Ovary (tissue), 3 donors: ENCODE results near the gene SDC4.

Experiments used
- CTCF ChIP-seq, 3 donors: fragments of 450-650 bp in 2 of 3; fragments of 200-600 bp in 1 of 3; IDR thresholded peaks; one replicate each; pipeline versions ENCODE4 v1.5.1 to v1.8.0; 2016 to 2022; ENCODE audit warnings: antibody characterized with exemption in 3 of 3, mild to moderate bottlenecking in 1 of 3
- EP300 ChIP-seq: sonication (generic); formaldehyde crosslinking; IDR thresholded peaks from one replicate; pipeline ENCODE4 v1.6.1; 2017; ENCODE audit warnings: antibody characterized with exemption
- POLR2A ChIP-seq: fragments of 450-650 bp; IDR thresholded peaks from one replicate; pipeline ENCODE4 v1.6.1; 2017; ENCODE audit warnings: antibody characterized with exemption, mild to moderate bottlenecking, moderate library complexity
- donor health status: DM: no; HTN: no; CAD: no.

GRCh38 chr20:45340951-45341350 lies 7.3 kb downstream of the SDC4 start:
- TF ChIP-seq CTCF (IDR thresholded peaks at IDR 0.05) (no peak), EP300 (no peak), POLR2A (no peak)
